GM21717 (cell line): ENCODE data around the gene SLC7A6.

ENCODE experiments used
- ATAC-seq: cut with Tn5 transposase; IDR thresholded peaks from one replicate; pipeline ENCODE4 v1.9.1; 2021; ENCODE audit warnings: mild to moderate bottlenecking, moderate library complexity; ENCODE audit not compliant: unreplicated experiment

The SLC7A6 gene

GRCh38 chr16:68234188-68235107 is 29.9 kb upstream of the SLC7A6 start:
- ATAC-seq, result no peak

GRCh38 chr16:68235108-68235886 is 29.0 kb upstream of the SLC7A6 start:
- no peak for ATAC-seq

- no peak for ATAC-seq
Measured at GRCh38 chr16:68235887-68236136, 28.5 kb upstream of the SLC7A6 start, which contains the start of gene ESRP2. TSS of gene ESRP2 (minus strand) at chr16:68236127. CDS start at chr16:68236045, 82 bp downstream.

GRCh38 chr16:68236137-68236825 is 28.0 kb upstream of the SLC7A6 start:
- ATAC-seq, result no peak

GRCh38 chr16:68236826-68237242 is 27.5 kb upstream of the SLC7A6 start:
- peak; percentile 2 for ATAC-seq

GRCh38 chr16:68237243-68238028 is 26.9 kb upstream of the SLC7A6 start:
- peak; percentile 74 for ATAC-seq

- no peak for ATAC-seq
Measured at GRCh38 chr16:68238029-68238345, 26.3 kb upstream of the SLC7A6 start.

GRCh38 chr16:68242085-68242484 is 22.2 kb upstream of the SLC7A6 start:
- no peak for ATAC-seq

GRCh38 chr16:68242926-68243858 is 21.1 kb upstream of the SLC7A6 start:
- no peak for ATAC-seq

- ATAC-seq, result no peak
Measured at GRCh38 chr16:68244481-68244902, 19.8 kb upstream of the SLC7A6 start.

- peak; percentile 76 for ATAC-seq
Measured at GRCh38 chr16:68244903-68245853, 19.1 kb upstream of the SLC7A6 start, which contains the start of gene PLA2G15. TSS of gene PLA2G15 (plus strand) at chr16:68245373. CDS start at chr16:68245427, 54 bp downstream.

GRCh38 chr16:68246121-68246520 is 18.2 kb upstream of the SLC7A6 start:
- no peak for ATAC-seq

- no peak for ATAC-seq
Measured at GRCh38 chr16:68246666-68247065, 17.7 kb upstream of the SLC7A6 start.

GRCh38 chr16:68247400-68247799 is 16.9 kb upstream of the SLC7A6 start:
- ATAC-seq, result no peak

GRCh38 chr16:68247932-68248331 is 16.4 kb upstream of the SLC7A6 start:
- no peak for ATAC-seq

GRCh38 chr16:68249371-68249770 is 15.0 kb upstream of the SLC7A6 start:
- ATAC-seq, result no peak

- ATAC-seq, result no peak
Measured at GRCh38 chr16:68250951-68251350, 13.4 kb upstream of the SLC7A6 start.

GRCh38 chr16:68251832-68252231 is 12.5 kb upstream of the SLC7A6 start:
- no peak for ATAC-seq
